GM15510 (cell line): ENCODE measurements around the gene KSR2.

Experiments used
- POLR2A ChIP-seq: IDR thresholded peaks from 3 replicates; pipeline ENCODE4 v1.6.1; 2011; ENCODE audit warnings: borderline replicate concordance; ENCODE audit not compliant: insufficient read length; ENCODE audit errors: extremely low read depth

KSR2 gene

DNA sequence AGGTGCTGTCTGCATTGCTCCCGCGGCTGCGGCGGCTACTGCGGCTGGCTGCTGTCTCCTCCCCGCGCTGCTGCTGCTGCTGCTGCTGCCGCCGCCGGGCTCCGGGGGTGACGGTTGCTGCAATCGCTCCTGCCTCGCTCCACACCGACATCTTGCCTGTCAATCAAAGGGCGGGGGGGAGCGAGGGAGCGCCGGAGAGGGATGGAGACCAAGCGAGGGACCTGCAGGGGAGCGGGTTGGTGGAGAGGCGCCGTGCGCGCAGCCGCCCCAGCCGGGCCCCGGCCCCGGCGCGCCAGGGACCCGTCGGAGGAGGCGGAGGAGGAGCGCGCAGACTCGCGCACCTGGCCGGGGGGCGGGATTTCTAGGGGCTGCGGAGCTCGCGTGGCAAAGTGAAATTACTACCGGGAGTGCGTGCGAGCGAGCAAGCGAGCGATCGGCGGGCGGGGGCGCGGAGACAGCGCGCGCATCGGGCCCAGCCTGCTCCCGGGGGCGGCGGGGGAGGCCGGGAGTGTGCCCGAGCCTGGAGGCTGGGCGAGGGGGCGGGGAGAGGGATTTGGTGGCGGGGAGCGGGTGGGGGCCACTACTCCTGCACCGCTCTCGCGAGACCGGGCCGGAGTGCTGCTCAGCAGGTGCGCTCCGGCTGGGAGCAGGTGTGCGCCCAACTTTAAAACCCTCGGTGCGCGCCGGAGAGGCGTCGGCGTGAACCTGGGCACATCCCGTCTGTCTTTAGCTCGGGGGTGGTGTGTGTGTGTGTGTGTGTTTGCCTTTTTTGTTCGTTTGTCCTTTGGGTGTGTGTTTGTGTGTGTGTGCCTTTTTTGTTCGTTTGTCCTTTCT lies at the start of gene KSR2:
Gene KSR2 (minus strand): TSS at position 165 of the 834 bp plus-strand sequence. CDS start 735 bp downstream, outside the sequence.
- TF ChIP-seq POLR2A: no peak

- TF ChIP-seq POLR2A: no peak
Measured at GRCh38 chr12:118017926-118018325, 49.1 kb upstream of the KSR2 start.

DNA sequence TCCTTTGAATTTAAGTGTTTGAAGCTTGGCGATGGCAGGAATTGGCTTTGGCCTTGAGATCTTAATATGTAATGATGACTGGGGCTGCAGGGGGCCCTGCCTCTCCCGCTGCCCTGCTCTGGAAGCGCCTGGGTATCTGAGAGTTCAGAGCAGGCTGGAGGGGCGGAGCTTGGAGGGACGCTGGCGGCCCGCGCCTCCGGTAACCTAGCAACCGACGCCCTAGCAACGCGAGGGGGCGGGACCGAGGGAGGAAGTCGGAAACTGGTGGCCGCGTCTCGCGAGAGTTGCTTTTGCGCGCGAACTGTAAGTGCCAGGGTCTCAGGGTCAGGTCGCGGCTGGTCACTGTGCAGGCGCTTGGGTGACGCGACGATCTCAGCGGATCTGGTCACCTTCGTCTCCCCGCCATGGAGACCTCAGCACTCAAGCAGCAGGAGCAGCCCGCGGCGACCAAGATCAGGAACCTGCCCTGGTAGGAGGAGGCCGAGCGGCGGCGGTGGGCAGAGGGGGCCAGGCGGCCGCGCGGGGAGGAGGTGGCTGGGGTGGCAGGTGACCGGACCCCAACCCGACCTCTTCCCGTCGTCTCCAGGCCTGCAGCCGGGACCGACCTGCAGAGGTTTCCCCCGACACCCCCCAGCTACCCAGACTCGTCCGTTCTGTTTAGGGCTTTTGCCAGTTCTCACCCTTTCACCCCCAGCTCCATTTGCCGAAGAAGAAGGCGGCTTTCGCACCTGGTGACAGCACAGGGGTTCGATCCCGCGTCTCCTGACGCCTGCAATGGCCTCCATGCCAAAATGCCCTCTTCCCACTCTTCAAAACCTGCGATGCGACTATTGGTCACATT lies 47.9 kb upstream of the KSR2 start, which contains the start of gene RFC5:
Gene RFC5 (plus strand): TSS at position 280 of the 841 bp plus-strand sequence. CDS start 125 bp downstream, at position 405.
- peak; percentile 88 for TF ChIP-seq POLR2A

DNA sequence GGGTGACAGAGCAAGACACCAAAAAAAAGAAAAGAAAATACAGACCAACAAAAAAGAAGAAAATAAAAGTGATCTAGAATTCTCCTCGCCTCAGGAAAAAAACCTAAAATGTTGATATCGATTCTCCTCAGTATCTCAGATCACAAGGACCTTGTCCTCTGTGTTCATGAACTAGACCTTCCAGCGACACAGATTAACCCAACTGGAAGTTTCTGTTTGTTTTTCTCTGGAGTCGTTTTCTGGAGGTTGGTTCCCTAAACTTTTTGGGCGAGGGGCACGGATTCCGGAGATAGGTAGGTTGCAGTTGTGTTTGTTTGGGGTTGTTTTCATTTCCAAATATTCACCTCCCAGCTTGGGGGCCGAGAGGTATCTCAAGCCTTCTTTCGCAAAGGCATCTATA lies 47.2 kb upstream of the KSR2 start:
- TF ChIP-seq POLR2A: no peak

GRCh38 chr12:118015306-118015705 lies 46.5 kb upstream of the KSR2 start:
- no peak for TF ChIP-seq POLR2A

- no peak for TF ChIP-seq POLR2A
Measured at GRCh38 chr12:118013283-118013682, 44.5 kb upstream of the KSR2 start.

GRCh38 chr12:118011961-118012360 lies 43.2 kb upstream of the KSR2 start:
- TF ChIP-seq POLR2A: no peak

GRCh38 chr12:118011377-118011776 lies 42.6 kb upstream of the KSR2 start:
- no peak for TF ChIP-seq POLR2A

DNA sequence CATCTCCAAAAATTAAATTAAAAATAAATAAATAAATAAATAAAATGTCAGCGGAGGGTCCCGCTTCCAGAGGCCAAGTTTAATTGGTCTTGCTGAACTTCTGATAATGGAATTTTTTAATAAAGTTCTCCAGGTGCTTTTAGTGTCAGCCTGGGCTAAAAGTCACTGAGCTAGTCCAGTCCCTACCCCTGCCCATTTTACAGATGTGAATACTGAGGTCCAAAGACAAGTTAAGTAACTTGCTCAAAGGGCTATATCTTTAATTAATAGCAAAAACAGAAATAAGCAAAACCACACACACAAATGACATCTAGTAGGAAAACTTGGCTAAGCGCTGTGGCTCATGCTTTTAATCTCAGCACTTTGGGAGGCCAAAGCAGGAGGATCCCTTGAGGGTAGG lies 42.1 kb upstream of the KSR2 start:
- TF ChIP-seq POLR2A: no peak

GRCh38 chr12:117998719-117999118 lies 29.9 kb upstream of the KSR2 start:
- no peak for TF ChIP-seq POLR2A

- no peak for TF ChIP-seq POLR2A
Measured at GRCh38 chr12:117994551-117995438, 26.0 kb upstream of the KSR2 start.

DNA sequence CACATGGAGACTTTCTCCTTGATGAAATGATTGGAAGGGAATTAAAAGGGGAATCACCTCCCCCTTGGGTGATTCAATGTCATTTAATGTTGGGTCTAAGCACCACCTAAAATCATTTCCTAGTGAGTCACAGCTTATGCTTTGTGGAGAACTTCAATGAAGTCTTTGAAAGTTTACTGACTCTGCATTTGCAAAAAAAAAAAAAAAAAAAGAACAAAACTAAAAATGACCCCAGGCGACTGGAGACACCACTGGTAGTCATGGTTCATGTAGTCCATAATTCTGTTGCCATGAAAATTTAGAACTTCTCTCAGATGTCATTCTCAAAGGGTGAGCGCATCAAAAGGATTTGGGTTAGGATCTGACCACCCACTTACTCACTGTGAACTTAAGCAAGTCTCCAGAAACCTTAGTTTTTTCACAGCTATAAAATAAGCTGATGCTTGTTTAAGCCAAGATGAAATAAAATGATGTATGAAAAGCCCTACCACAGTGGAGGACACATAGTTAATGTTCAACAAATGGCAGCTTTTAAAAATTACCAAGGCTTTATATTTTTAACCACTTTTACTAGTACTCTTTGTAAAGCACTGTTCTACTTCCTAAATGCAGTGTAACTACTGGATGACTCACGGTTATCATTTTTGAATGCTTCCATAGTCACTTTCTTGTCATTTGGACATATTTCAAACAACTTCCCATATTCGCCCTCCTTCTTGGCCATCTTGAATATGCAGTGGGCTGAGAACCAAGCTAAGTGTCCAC lies 18.1 kb upstream of the KSR2 start:
- TF ChIP-seq POLR2A: no peak

- no peak for TF ChIP-seq POLR2A
Measured at GRCh38 chr12:117985182-117985581, 16.4 kb upstream of the KSR2 start.

DNA sequence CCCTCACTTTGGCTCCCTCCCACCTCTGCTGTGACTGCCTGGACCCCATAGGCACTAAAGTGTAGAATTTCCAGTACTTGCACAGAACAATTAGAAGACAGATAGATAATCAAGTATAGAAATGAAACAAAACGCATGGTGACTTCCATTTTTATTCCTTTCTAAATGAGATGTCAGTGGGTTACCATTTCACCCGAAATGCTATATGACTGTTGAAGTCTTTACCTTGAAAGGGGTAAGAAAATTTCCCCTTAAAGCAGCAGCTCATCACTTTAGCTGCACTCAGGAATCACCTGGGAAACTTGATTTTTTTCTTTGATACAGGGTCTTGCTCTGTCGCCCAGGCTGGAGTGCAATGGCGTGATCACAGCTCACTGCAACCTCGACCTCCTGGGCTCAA lies 12.5 kb upstream of the KSR2 start:
- TF ChIP-seq POLR2A: no peak
